ENCODE data around the gene GASK1A. TPM values are rescaled to one million over a fixed set of nuclear protein-coding genes. Genes with fewer than 3 reads are reported as not detected.

Gene GASK1A
- total and polyA plus RNA-seq, 2 of the 4 experiments (the other 2 are of a cell fraction), result 0.18 to 0.19 TPM

GRCh38 chr3:43094381-43094780 is 115.3 kb downstream of the GASK1A start:
- Histone ChIP-seq H3K27me3 (ENCODE audit: control insufficient read depth, insufficient read depth, low read length) (no peaks in the 10 kb centered on the region), H3K18ac (ENCODE audit: low read depth, low read length) (no peak overlapping the region), H2AK5ac (ENCODE audit: low read depth, low read length) (no peak overlapping the region), H2AFZ (replicated peaks; ENCODE audit: low read length, poor library complexity) (no peak overlapping the region), H3K4me1 (ENCODE audit: control insufficient read depth, insufficient read depth, low read length) (no peaks in the 10 kb centered on the region; the same call in 1 of the 2 replicates), H3K4me2 (ENCODE audit: low read depth, low read length) (no peak overlapping the region), H3K23ac (ENCODE audit: low read depth, low read length) (no peak overlapping the region), H4K91ac (ENCODE audit: insufficient read depth, low read depth, low read length) (no peak overlapping the region), H3K4ac (ENCODE audit: low read depth, low read length) (no peak overlapping the region), H4K20me1 (ENCODE audit: insufficient read depth, low read length) (no peaks in the 10 kb centered on the region), H3K4me3 (ENCODE audit: insufficient read depth, low read depth, low read length) (no peak overlapping the region), H2BK120ac (ENCODE audit: low read depth, low read length) (no peak overlapping the region), H3K36me3 (ENCODE audit: control insufficient read depth, insufficient read depth, low read length) (no peaks in the 10 kb centered on the region), H2BK5ac (ENCODE audit: low read depth, low read length, poor library complexity, severe bottlenecking) (no peak overlapping the region), H3K79me1 (ENCODE audit: low read depth in 1 of 2, low read length in 2 of 2) (no peaks in the 10 kb centered on the region; a peak in 1 of 4 replicates), H3K9me1 (ENCODE audit: insufficient read depth, low read length) (peaks cover 2% of the 10 kb centered on the region; the same call in 1 of the 2 replicates), H3K9ac (ENCODE audit: low read depth, low read length) (no peak overlapping the region), H2BK15ac (ENCODE audit: low read depth, low read length) (no peak overlapping the region), H2BK20ac (ENCODE audit: low read depth, low read length) (no peak overlapping the region), H4K8ac (ENCODE audit: low read depth in 2 of 2, low read length in 2 of 2) (no peak overlapping the region), H3K56ac (ENCODE audit: extremely low read depth, insufficient read depth, low read length) (no peak overlapping the region), H3K14ac (replicated peaks; ENCODE audit: low read depth, low read length) (no peak overlapping the region), H3K9me3 (ENCODE audit: control insufficient read depth, insufficient read depth, low read length) (no peaks in the 10 kb centered on the region), H2AK9ac (replicated peaks; ENCODE audit: low read depth, low read length, poor library complexity) (no peak overlapping the region), H3K27ac (ENCODE audit: insufficient read depth, low read length) (no peak overlapping the region), H4K5ac (ENCODE audit: low read depth, low read length) (no peak overlapping the region)
- in situ Hi-C loops (cut with MboI; ENCODE audit: low sequenced_read_pairs) (no loop called here), intact Hi-C loops (cut with micrococcal nuclease) (loop anchor here (5.0 kb wide), 1 partner anchor 92 kb away; no protein-coding TSS in a partner anchor), dilution Hi-C loops (cut with HindIII; ENCODE audit: low sequenced_read_pairs, unreplicated experiment) (no loop called here)
- WGBS, 2 experiments (ENCODE audit: extremely low coverage in 2 of 2, insufficient read length in 1 of 2), result 100% methylated on average over 2 of the region's 2 CpGs; no CpG with 5 or more reads in 1 of the 2 experiments
- TF ChIP-seq MXI1 (IDR thresholded peaks at IDR 0.05; ENCODE audit: borderline replicate concordance, low read depth, low read length), result no peak
- POLR2A ChIA-PET (ENCODE audit: unreplicated experiment), result no interaction called here
- DNase-seq (no peak), ATAC-seq (ENCODE audit: low read depth) (no peak)
- no TSS peak for BruUV-seq (replicated peaks)
- CTCF ChIA-PET, result no interaction called here

Measured in IMR-90 (cell line).